Loucy (cell line): ENCODE results near the gene HMG20B.

Experiments
- H2AFZ ChIP-seq: fragments of 200-600 bp; sonication (generic); 2 replicates; pipeline ENCODE4 v1.6.0; 2016; ENCODE audit warnings: antibody characterized with exemption, mild to moderate bottlenecking, low read length, moderate library complexity
- H3F3A ChIP-seq: fragments of 200-600 bp; 2 replicates; pipeline ENCODE4 v1.6.0; 2016; ENCODE audit warnings: antibody characterized with exemption, low read depth, mild to moderate bottlenecking
- H3K27me3 ChIP-seq: fragments of 200-600 bp; sonication (generic); 2 replicates; pipeline ENCODE4 v1.6.1; 2014; ENCODE audit warnings: low read length, mild to moderate bottlenecking; ENCODE audit not compliant: insufficient read depth, poor library complexity, severe bottlenecking
- H3K36me3 ChIP-seq: fragments of 200-600 bp; sonication (generic); 2 replicates; pipeline ENCODE4 v1.6.1; 2016; ENCODE audit warnings: low read length; ENCODE audit not compliant: insufficient read depth
- H3K4me1 ChIP-seq: fragments of 200-600 bp; sonication (generic); 2 replicates; pipeline ENCODE4 v1.5.1; 2014; ENCODE audit warnings: low read length, mild to moderate bottlenecking; ENCODE audit not compliant: insufficient read depth, poor library complexity, severe bottlenecking
- H3K4me2 ChIP-seq: fragments of 200-600 bp; sonication (generic); 2 replicates; pipeline ENCODE4 v1.6.0; 2014; ENCODE audit warnings: antibody characterized with exemption, low read length, low read depth, mild to moderate bottlenecking; ENCODE audit not compliant: poor library complexity, severe bottlenecking
- H3K4me3 ChIP-seq: fragments of 200-600 bp; sonication (generic); 2 replicates; pipeline ENCODE4 v1.5.1; 2014; ENCODE audit warnings: low read length, mild to moderate bottlenecking, mixed read lengths; ENCODE audit not compliant: poor library complexity, severe bottlenecking
- H3K79me2 ChIP-seq: fragments of 200-600 bp; sonication (generic); 2 replicates; pipeline ENCODE4 v1.6.1; 2014; ENCODE audit warnings: low read length; ENCODE audit not compliant: insufficient read depth
- H3K9ac ChIP-seq: fragments of 200-600 bp; sonication (generic); 2 replicates; pipeline ENCODE4 v1.6.0; 2014; ENCODE audit warnings: mild to moderate bottlenecking, low read depth, low read length, moderate library complexity; ENCODE audit not compliant: poor library complexity, severe bottlenecking
- H3K9me2 ChIP-seq: fragments of 200-600 bp; sonication (generic); replicated peaks from 2 replicates; pipeline ENCODE4 v1.6.1; 2016; ENCODE audit warnings: low read depth, low read length, mixed read lengths
- H3K9me3 ChIP-seq: fragments of 200-600 bp; sonication (generic); 2 replicates; pipeline ENCODE4 v1.6.1; 2014; ENCODE audit warnings: mild to moderate bottlenecking, antibody characterized with exemption, low read length, low read depth; ENCODE audit not compliant: insufficient read depth
- H4K20me1 ChIP-seq: fragments of 200-600 bp; sonication (generic); 2 replicates; pipeline ENCODE4 v1.6.0; 2014; ENCODE audit warnings: antibody characterized with exemption, low read length, mild to moderate bottlenecking; ENCODE audit not compliant: insufficient read depth, poor library complexity, severe bottlenecking
- EZH2phosphoT487 ChIP-seq: fragments of 200-600 bp; IDR thresholded peaks from 2 replicates; pipeline ENCODE4 v1.6.1; 2018; ENCODE audit warnings: antibody characterized with exemption, mild to moderate bottlenecking, moderate library complexity, borderline replicate concordance
- TF ChIP-seq, protein P1 (sequence below): fragments of 200-600 bp; sonication (generic); conservative IDR thresholded peaks from 2 replicates; pipeline ENCODE4 v1.5.1; 2014; ENCODE audit warnings: mild to moderate bottlenecking, antibody characterized with exemption, low read length

Gene HMG20B

DNA sequence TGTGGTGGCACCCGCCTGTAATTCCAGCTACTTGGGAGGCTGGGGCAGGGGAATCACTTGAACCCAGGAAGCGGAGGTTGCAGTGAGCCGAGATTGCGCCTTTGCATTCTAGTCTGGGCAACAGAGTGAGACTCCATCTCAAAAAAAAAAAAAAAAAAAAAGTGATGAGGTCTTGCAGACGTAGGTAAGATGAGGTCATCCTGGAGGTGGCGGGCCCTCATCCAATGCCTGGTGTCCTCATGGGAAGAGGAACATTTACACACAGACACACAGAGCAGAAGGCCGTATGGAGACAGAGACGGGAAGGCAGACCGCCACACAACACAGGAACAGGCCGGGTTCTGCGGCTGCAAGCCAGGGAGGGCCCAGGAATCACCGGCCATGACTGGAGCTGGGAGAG, 49.5 kb downstream of the HMG20B start:
- Histone ChIP-seq H3K9me3 (no peaks in the 10 kb centered on the region), H3K4me2 (no peak overlapping the region), H3K36me3 (no peaks in the 10 kb centered on the region; the same call in 1 of the 2 replicates), H2AFZ (no peak overlapping the region), H3K9me2 (no peaks in the 10 kb centered on the region), H3K27me3 (no peaks in the 10 kb centered on the region), H3K9ac (no peak overlapping the region), H4K20me1 (peaks cover 16% of the 10 kb centered on the region), H3K4me1 (peaks cover 11% of the 10 kb centered on the region), H3K79me2 (peaks cover 26% of the 10 kb centered on the region), H3F3A (no peaks in the 10 kb centered on the region), H3K4me3 (no peak overlapping the region)
- TF ChIP-seq, protein P1, sequence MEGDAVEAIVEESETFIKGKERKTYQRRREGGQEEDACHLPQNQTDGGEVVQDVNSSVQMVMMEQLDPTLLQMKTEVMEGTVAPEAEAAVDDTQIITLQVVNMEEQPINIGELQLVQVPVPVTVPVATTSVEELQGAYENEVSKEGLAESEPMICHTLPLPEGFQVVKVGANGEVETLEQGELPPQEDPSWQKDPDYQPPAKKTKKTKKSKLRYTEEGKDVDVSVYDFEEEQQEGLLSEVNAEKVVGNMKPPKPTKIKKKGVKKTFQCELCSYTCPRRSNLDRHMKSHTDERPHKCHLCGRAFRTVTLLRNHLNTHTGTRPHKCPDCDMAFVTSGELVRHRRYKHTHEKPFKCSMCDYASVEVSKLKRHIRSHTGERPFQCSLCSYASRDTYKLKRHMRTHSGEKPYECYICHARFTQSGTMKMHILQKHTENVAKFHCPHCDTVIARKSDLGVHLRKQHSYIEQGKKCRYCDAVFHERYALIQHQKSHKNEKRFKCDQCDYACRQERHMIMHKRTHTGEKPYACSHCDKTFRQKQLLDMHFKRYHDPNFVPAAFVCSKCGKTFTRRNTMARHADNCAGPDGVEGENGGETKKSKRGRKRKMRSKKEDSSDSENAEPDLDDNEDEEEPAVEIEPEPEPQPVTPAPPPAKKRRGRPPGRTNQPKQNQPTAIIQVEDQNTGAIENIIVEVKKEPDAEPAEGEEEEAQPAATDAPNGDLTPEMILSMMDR, result no peak
- TF ChIP-seq EZH2phosphoT487, result no peak

DNA sequence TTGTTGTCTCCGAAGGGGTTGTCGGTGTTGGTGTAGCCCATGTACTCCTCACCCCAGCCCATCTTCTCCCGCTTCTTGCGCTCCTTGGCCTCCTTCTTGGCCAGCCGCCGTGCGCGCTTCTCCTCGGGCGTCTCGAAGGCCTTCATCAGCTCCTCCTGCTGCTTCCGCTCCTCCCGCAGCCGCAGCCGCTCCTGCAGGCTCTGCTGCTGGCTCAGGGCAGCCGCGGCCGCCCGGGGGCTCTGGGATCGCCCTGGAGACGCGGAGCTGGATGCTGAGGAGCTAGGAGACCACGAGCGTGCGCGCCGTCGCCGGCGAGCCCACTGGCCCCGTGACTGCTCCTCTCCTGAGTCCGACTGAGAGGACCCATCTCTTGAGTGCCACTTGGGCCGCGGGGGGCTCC, 51.0 kb downstream of the HMG20B start:
- no peak overlapping the region for H3K9ac ChIP-seq

DNA sequence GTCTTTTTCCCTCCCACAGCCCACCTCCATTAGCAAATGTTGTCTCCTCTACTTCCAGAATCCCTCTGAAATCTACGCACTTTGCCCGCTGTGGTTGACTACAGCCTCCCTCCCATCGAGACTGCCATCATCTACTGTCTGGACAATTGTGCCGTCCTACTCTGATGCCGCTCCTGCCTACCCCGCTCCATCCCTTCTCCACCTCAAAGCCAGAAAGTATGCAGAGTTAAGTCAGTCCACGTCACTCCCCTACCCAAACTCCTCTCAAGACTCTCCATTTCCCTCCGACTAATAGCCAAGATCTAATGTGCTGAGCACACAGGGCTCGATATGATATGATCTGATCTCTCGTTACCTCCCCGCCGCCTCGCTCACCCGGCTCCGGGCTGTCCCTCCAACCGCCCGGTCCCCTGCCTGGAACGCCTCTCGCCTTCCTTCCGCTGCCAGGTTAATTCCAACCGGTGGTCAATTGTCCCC, 53.3 kb downstream of the HMG20B start:
- Histone ChIP-seq H4K20me1 (peaks cover 16% of the 10 kb centered on the region), H3K9ac (peak overlapping the region; percentile 85), H2AFZ (peak overlapping the region; percentile 75; the same call in 1 of the 2 replicates), H3K9me2 (no peaks in the 10 kb centered on the region), H3K36me3 (no peaks in the 10 kb centered on the region), H3K27me3 (no peaks in the 10 kb centered on the region), H3K9me3 (no peaks in the 10 kb centered on the region), H3K4me1 (peaks cover 11% of the 10 kb centered on the region), H3K79me2 (peaks cover 26% of the 10 kb centered on the region), H3K4me2 (peak overlapping the region; percentile 92), H3F3A (no peaks in the 10 kb centered on the region), H3K4me3 (peak overlapping the region; percentile 100)
- TF ChIP-seq EZH2phosphoT487, result no peak
- TF ChIP-seq, protein P1, result no peak

More for the DNA sequence above, 51.0 kb downstream of the HMG20B start:
- Histone ChIP-seq H3K36me3 (no peaks in the 10 kb centered on the region; the same call in 1 of the 2 replicates), H3K4me1 (peaks cover 11% of the 10 kb centered on the region), H2AFZ (no peak overlapping the region), H4K20me1 (peaks cover 16% of the 10 kb centered on the region), H3K4me3 (peak overlapping the region; percentile 12), H3F3A (no peaks in the 10 kb centered on the region), H3K9me3 (no peaks in the 10 kb centered on the region), H3K4me2 (peak overlapping the region; percentile 92), H3K9me2 (no peaks in the 10 kb centered on the region), H3K27me3 (no peaks in the 10 kb centered on the region), H3K79me2 (peaks cover 26% of the 10 kb centered on the region)
- TF ChIP-seq, protein P1, result no peak
